Heart left ventricle (tissue), 13 donors: ENCODE results near the gene TMEM52.

Experiments
- CTCF ChIP-seq, 12 donors: fragments of 200-600 bp; sonication (generic) in 4 of 12; IDR thresholded peaks; one replicate each; pipeline versions ENCODE4 v1.5.0 to v1.8.0; 2018 to 2022; ENCODE audit warnings: antibody characterized with exemption in 12 of 12, mild to moderate bottlenecking in 5 of 12
- POLR2A ChIP-seq, 2 donors: fragments of 450-650 bp; IDR thresholded peaks; one replicate each; pipeline ENCODE4 v1.6.1; 2017; ENCODE audit warnings: antibody characterized with exemption in 2 of 2, mild to moderate bottlenecking in 2 of 2, moderate library complexity in 2 of 2
- donor health status: ischemic (EF 13 %, LVEDD 7.1; RV severe dilation, severe dysfunction).
- donor health status: DM: no; HTN: yes; CAD: no.
- donor health status: DM: no; HTN: no; CAD: no.
- donor health status: ischemic (EF 25% LVEDD 6.9; RV normal size, moderate dysfunction).
- donor health status: ischemic (EF 25% LVEDD 5.7; RV mildly dilated, moderate dysfunction).
- donor health status: ischemic (EF 35%, LVEDD 5.7; RV mildly dilated, moderate dysfunction).
- donor health status: nonischemic (EF 11% LVEDD 7.7; RV severe dilation, severe dysfunction).
- donor health status: DM: yes; HTN: yes; CAD: no.
- donor health status: PGD.
- donor health status: ischemic (EF 29% LVEDD 5.4; RV normal size, mild dysfunction).
- donor health status: nonischemic (EF 23%, LVEDD 6.1; RV moderate dilation, normal function).

DNA sequence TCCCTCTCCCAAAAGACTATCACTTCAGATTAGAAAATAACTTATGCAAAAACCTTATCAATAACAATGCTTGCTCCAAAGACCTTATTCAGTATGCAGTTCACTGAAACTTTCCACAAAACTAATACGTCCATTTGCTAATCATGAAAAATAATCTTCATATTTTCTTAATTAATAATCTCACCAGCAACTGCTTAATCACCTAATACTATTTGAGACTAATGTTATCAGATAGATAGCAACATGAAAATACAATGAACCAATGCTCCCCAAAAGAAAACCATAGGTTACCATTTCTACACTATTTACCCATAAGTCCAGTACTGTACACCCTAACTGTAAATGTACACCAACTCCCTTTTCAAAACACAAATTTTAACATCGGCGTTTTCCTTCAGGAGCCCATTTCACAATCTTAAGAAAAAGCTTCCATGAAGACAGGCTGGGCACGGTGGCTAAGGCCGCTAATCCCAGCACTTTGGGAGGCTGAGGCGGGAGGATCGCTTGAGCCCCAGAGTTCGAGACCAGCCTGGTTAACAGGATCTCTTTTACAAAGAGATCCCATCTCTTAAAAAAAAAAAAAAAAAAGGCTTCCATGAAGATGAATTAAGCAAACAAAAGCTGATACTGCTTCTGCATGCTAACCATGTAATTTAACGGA is 29.9 kb downstream of the TMEM52 start:
- TF ChIP-seq CTCF (IDR thresholded peaks at IDR 0.05) (no peak), POLR2A (IDR thresholded peaks at IDR 0.05) (no peak)
